ENCODE data around the gene PSD2. TPM values are rescaled to one million over a fixed set of nuclear protein-coding genes. Genes with fewer than 3 reads are reported as not detected.

Gene PSD2
- total RNA-seq, 4 donors from 2014 or later: under 0.01 to 0.17 (median 0.13) TPM; not detected in 1

DNA sequence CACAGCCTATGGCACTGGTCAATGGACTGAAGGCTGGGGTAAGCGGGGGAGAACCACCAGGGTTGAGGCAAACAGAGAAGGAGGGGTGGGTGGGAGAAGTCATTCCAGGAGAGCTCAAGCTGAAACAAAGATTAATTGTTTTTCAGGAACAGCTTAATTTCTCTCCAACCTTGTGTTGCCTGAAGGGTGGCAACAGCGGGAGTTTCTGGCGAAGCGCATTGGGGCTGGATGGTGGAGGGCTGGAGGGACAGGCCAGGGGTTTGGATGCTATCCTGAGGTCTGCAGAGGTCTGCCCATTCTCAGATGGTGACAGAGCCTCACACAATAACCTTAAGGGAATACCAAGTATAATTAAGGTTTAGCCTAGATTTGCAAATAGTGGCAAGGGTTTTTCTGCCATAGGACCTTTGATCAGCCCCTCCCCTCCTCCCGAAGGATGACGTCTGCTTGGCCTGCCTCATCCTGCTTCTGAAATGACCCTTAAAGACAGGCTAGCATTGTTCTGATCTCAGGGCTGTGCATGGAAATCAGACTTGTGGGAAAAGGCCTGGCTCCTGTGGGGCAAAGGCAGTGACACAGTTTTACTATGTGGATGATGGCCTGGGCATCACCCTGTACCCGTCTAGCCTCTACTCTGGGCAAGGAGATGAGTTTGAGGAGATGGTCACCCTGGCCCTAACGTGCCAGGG lies 32.7 kb downstream of the PSD2 start:
- TF ChIP-seq POLR2A (IDR thresholded peaks at IDR 0.05; ENCODE audit: low read depth) (no peak), POLR2AphosphoS5 (IDR thresholded peaks at IDR 0.05) (no peak), EP300 (IDR thresholded peaks at IDR 0.05) (no peak)
- TF ChIP-seq, protein P1, sequence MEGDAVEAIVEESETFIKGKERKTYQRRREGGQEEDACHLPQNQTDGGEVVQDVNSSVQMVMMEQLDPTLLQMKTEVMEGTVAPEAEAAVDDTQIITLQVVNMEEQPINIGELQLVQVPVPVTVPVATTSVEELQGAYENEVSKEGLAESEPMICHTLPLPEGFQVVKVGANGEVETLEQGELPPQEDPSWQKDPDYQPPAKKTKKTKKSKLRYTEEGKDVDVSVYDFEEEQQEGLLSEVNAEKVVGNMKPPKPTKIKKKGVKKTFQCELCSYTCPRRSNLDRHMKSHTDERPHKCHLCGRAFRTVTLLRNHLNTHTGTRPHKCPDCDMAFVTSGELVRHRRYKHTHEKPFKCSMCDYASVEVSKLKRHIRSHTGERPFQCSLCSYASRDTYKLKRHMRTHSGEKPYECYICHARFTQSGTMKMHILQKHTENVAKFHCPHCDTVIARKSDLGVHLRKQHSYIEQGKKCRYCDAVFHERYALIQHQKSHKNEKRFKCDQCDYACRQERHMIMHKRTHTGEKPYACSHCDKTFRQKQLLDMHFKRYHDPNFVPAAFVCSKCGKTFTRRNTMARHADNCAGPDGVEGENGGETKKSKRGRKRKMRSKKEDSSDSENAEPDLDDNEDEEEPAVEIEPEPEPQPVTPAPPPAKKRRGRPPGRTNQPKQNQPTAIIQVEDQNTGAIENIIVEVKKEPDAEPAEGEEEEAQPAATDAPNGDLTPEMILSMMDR (IDR thresholded peaks at IDR 0.05): no peak
- Histone ChIP-seq H3K27me3 (peaks cover 0 to under 1% (median 0%) of the 10 kb centered on the region in 4 donors), H3K27ac (replicated peaks in 1 of 4) (no peak overlapping the region), H3K4me1 (no peaks in the 10 kb centered on the region), H3K4me3 (no peak overlapping the region), H3K9me3 (no peaks in the 10 kb centered on the region), H3K36me3 (no peaks in the 10 kb centered on the region)
- WGBS: 82% methylated on average over 8 of the region's 8 CpGs
- no peak for DNase-seq (ENCODE audit: extremely low spot score)
- intact Hi-C loops (cut with DNase I): no loop called here

DNA sequence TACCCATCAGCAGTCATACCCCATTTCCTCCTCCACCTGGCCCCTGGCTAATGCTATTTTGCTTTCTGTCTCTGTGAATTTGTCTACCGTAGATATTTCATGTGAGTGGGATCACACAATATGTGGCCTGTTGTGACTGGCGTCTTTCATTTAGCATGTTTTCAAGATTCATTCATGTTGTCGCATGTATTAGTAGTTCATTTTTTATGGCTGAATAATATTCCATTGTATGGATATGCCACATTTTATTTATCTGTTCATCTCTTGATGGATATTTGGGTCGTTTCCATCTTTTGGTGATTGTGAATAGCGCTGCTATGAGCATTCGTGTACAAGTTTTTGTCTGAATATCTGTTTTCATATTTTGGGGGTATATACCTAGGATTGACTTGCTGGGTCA lies 33.9 kb downstream of the PSD2 start:
- intact Hi-C loops (cut with DNase I): no loop called here
- no peaks in the 10 kb centered on the region for H3K9me3 ChIP-seq
- TF ChIP-seq POLR2A (IDR thresholded peaks at IDR 0.05; ENCODE audit: low read depth) (no peak), EP300 (IDR thresholded peaks at IDR 0.05) (no peak), POLR2AphosphoS5 (IDR thresholded peaks at IDR 0.05) (no peak)
- TF ChIP-seq, protein P1 (IDR thresholded peaks at IDR 0.05): no peak
- no peak overlapping the region for H3K27ac ChIP-seq (replicated peaks in 1 of 4)
- H3K27me3 ChIP-seq: peaks cover 0 to 4% (median 0%) of the 10 kb centered on the region in 4 donors
- no peaks in the 10 kb centered on the region for H3K4me1 ChIP-seq
- no peaks in the 10 kb centered on the region for H3K36me3 ChIP-seq
- 89% methylated on average over 6 of the region's 6 CpGs for WGBS
- no peak for DNase-seq (ENCODE audit: extremely low spot score)
- H3K4me3 ChIP-seq: no peak overlapping the region

DNA sequence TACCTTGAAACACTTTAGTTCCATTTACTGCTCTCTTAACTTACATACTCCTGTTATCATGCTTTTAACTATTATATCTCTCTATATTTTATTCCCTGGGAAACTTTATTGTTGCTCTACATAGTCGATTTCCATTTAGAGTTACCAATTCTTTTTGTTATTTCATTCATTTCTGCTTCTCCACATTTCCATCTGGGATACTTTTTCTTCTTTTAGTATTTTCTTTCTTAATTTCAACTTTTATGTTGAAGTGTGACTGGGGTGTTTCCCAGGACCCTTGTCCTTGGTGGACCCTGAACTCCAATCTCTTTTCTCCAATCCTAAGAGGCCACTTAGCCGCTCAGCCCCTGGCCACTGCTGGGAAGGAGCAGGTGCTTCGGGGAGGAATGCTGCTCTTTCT lies 36.0 kb downstream of the PSD2 start:
- H3K9me3 ChIP-seq: no peaks in the 10 kb centered on the region
- peaks cover 0 to 20% (median 0%) of the 10 kb centered on the region in 4 donors for H3K27me3 ChIP-seq
- no peak for DNase-seq (ENCODE audit: extremely low spot score)
- intact Hi-C loops (cut with DNase I): no loop called here
- no peaks in the 10 kb centered on the region for H3K4me1 ChIP-seq
- H3K36me3 ChIP-seq: no peaks in the 10 kb centered on the region
- TF ChIP-seq EP300 (IDR thresholded peaks at IDR 0.05) (no peak), POLR2AphosphoS5 (IDR thresholded peaks at IDR 0.05) (no peak), POLR2A (IDR thresholded peaks at IDR 0.05; ENCODE audit: low read depth) (no peak)
- TF ChIP-seq, protein P1 (IDR thresholded peaks at IDR 0.05): no peak
- 67% methylated on average over 3 of the region's 3 CpGs for WGBS
- H3K4me3 ChIP-seq: no peak overlapping the region
- no peak overlapping the region for H3K27ac ChIP-seq (replicated peaks in 1 of 4)

DNA sequence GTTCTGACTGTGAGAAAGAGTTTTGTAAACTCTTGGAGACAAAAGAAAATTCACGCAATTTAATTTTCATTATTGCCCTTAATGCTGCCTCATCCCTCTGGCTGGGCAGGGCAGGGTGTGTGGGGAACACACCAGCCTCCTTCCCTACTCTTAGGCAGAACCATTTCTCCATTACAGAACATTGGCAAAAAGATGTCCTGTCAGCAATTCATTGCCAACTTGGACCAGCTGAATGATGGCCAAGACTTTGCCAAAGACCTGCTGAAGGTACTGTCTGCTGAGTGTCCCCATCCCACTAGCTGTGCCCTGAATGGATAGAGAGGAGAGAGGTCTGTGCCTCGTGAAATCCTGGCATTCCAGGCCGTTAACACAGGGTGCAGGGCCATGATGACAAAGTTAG lies 37.9 kb downstream of the PSD2 start:
- WGBS: 52% methylated on average over 3 of the region's 3 CpGs

More for the DNA sequence above, 37.9 kb downstream of the PSD2 start:
- Histone ChIP-seq H3K36me3 (no peaks in the 10 kb centered on the region), H3K9me3 (no peaks in the 10 kb centered on the region), H3K4me3 (no peak overlapping the region), H3K4me1 (no peaks in the 10 kb centered on the region), H3K27me3 (peaks cover 0 to 20% (median 0%) of the 10 kb centered on the region in 4 donors), H3K27ac (replicated peaks in 1 of 4) (no peak overlapping the region)
- TF ChIP-seq POLR2A (IDR thresholded peaks at IDR 0.05; ENCODE audit: low read depth) (no peak), EP300 (IDR thresholded peaks at IDR 0.05) (no peak), POLR2AphosphoS5 (IDR thresholded peaks at IDR 0.05) (no peak)
- TF ChIP-seq, protein P1 (IDR thresholded peaks at IDR 0.05): no peak
- no peak for DNase-seq (ENCODE audit: extremely low spot score)
- intact Hi-C loops (cut with DNase I): no loop called here

All from esophagus muscularis mucosa (tissue), 4 donors.